ENCODE measurements around the gene C10orf95. TPM values are rescaled to one million over a fixed set of nuclear protein-coding genes. Genes with fewer than 3 reads are reported as not detected.

Gene C10orf95
- polyA plus RNA-seq, 2 of the 4 experiments (the other 2 are of a cell fraction), result 0.12 to 0.13 TPM

DNA sequence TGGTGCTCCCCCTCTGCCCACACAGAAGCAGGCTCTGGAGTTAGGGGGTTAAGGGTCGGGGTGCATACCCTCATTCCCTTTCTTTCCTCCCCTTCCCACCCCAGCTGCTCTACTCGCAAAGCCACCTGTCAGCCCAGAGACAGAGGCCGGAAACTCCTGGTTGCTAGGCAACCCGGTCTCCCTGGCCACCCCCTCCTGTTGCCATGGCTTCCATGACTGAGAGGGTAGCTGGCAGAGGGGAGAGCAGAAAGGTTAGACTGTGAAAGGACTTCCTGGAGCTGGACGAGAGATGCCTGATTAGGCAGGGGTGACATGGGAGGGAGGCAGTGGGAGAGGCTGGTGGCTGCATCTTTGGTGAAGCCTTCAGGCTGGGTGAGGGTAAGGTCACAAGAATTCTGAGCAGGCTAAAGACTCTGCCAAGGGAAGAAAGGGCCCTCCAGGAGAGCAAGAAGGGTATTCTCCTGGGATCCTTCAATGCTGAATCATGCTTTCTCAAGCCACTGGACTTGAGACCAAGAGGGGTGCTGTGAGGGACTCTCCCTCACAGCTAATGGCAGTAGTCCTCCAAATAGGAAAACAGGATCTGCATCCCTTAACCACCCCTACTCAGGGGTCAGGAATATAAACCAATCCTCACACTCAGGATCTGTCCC lies 38.2 kb downstream of the C10orf95 start:
- POLR2A ChIA-PET, result no interaction called here
- 31% methylated on average over 5 of the region's 5 CpGs for WGBS (ENCODE audit: missing lambda C conversion rate)
- DNase-seq (ENCODE audit: low read depth in 1 of 2, low spot score in 1 of 2), result peak in 1 of 2 experiments; percentile 31

DNA sequence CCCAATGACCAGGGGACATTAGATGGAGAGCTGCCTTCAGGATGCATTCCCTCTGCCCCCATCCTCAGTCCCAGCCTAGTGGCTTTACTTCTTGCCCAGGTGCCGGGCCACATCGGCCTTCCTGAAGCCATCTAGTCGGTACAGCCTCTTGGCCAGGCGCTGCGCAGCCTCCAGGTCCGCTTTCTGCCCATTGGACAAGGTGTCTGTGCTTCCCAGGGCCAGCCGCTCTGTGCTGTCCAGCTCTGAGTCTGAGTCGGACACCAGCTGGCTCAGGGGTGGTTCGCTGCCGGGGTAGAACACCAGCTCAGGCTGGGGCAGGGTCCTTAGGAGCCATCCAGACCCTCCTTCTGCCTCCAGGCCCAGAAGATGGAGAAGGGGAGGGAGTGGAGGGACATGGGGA lies 39.0 kb downstream of the C10orf95 start:
- Histone ChIP-seq H3K4me2 (no peak overlapping the region), H3K27ac (no peak overlapping the region), H3K4me1 (peaks cover 3% of the 10 kb centered on the region; the same call in 1 of the 3 replicates), H3K4me3 (no peak overlapping the region), H3K9me3 (no peaks in the 10 kb centered on the region)
- no peak for DNase-seq (ENCODE audit: low read depth in 1 of 2, low spot score in 1 of 2)
- ChIA-PET CTCF (interaction anchor here (1.0 to 7.7 kb wide), 8 partner anchors 8 to 243 kb away, joined by 3 to 90 read pairs (median 25); partner anchors contain the start of genes FBXL15 and NFKB2), POLR2A (interaction anchor here (1.1 kb wide), 1 partner anchor 14 kb away, joined by 3 read pairs; no protein-coding TSS in a partner anchor)
- no peak for ATAC-seq
- no peak for FAIRE-seq
- 69% methylated on average over 6 of the region's 10 CpGs for WGBS (ENCODE audit: missing lambda C conversion rate)
- TF ChIP-seq CBX8 (IDR thresholded peaks at IDR 0.05) (no peak), FOXS1 (CRISPR knock-in tag; IDR thresholded peaks at IDR 0.05) (no peak), RAD21 (conservative IDR thresholded peaks at IDR 0.05 in 1 of 2, IDR thresholded peaks at IDR 0.05 in 1 of 2) (no peak), MAZ (IDR thresholded peaks at IDR 0.05; ENCODE audit: borderline replicate concordance, low read depth, low read length) (no peak), JUN (IDR thresholded peaks at IDR 0.05) (no peak), SMC3 (IDR thresholded peaks at IDR 0.05) (no peak), CEBPB (IDR thresholded peaks at IDR 0.05) (no peak), MAFK (IDR thresholded peaks at IDR 0.05; ENCODE audit: partially characterized antibody) (no peak)

More for the DNA sequence above, 38.2 kb downstream of the C10orf95 start:
- H3K4me2 ChIP-seq, result no peak overlapping the region
- H3K27ac ChIP-seq, result no peak overlapping the region
- H3K4me1 ChIP-seq, result peaks cover 3% of the 10 kb centered on the region; the same call in 1 of the 3 replicates
- TF ChIP-seq HOXB5 (CRISPR knock-in tag; IDR thresholded peaks at IDR 0.05) (no peak), ZC3H11A (IDR thresholded peaks at IDR 0.05) (no peak), ZSCAN20 (CRISPR knock-in tag; IDR thresholded peaks at IDR 0.05) (no peak)
- TF ChIP-seq, protein P1, sequence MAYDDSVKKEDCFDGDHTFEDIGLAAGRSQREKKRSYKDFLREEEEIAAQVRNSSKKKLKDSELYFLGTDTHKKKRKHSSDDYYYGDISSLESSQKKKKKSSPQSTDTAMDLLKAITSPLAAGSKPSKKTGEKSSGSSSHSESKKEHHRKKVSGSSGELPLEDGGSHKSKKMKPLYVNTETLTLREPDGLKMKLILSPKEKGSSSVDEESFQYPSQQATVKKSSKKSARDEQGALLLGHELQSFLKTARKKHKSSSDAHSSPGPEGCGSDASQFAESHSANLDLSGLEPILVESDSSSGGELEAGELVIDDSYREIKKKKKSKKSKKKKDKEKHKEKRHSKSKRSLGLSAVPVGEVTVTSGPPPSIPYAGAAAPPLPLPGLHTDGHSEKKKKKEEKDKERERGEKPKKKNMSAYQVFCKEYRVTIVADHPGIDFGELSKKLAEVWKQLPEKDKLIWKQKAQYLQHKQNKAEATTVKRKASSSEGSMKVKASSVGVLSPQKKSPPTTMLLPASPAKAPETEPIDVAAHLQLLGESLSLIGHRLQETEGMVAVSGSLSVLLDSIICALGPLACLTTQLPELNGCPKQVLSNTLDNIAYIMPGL (CRISPR knock-in tag; IDR thresholded peaks at IDR 0.05; ENCODE audit: borderline replicate concordance), result no peak
- H3K4me3 ChIP-seq, result no peak overlapping the region
- CTCF ChIA-PET, result interaction anchor here (1.0 to 7.7 kb wide), 7 partner anchors 9 to 185 kb away, joined by 3 to 90 read pairs (median 29); partner anchors contain the start of genes FBXL15 and NFKB2
- H3K9me3 ChIP-seq, result no peaks in the 10 kb centered on the region
- ATAC-seq (no peak), FAIRE-seq (no peak)

DNA sequence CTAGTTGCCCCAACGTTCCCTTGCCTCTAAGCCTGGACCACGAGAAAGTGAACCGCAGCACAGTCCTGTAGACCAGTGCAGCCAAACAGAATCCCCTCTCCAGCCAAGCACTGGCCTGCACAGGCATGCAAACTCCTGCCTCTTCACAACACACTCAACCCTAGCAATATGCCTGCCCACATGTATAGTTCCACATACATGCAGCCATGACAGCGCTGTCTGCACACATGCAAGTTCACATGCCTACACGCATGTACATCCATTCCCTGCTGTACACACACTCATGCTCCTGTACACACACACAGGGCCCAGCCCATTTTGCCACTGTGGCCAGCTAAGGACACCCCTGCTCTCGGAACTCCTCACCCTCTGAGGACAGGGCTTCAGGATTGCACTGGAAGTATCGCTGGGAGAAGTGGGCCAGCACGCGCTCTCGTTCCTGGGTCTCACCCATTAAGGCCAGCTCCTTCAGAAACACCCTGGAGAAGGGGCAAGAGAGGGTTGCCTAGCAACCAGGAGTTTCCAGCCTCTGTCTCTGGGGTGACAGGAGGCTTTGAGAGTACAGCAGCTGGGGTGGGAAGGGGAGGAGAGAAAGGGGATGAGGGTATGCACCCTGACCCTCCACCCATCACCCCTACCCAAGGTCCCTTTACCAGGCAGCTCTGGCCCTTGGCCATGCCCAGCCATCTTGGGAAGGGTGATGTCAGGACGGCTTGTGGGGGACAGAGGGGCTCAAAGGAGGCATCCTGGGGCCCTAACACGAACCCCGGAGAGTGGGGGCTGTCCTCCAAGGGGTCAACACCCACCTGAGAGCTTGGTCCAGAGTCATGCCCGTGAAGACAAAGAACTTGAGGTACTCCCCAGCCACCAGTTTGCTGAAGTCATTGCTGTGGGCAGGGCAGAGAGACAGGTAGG lies 39.7 kb downstream of the C10orf95 start:
- WGBS (ENCODE audit: missing lambda C conversion rate), result 72% methylated on average over 13 of the region's 14 CpGs
- Histone ChIP-seq H3K27ac (no peak overlapping the region), H3K4me2 (no peak overlapping the region), H3K4me1 (peaks cover 3% of the 10 kb centered on the region; the same call in 1 of the 3 replicates), H3K4me3 (no peak overlapping the region), H3K9me3 (no peaks in the 10 kb centered on the region)
- FAIRE-seq (no peak), DNase-seq (ENCODE audit: low read depth in 1 of 2, low spot score in 1 of 2) (no peak), ATAC-seq (no peak)
- no peak for TF ChIP-seq KDM1A (IDR thresholded peaks at IDR 0.05; ENCODE audit: low read depth)
- no peak for TF ChIP-seq ZC3H11A (IDR thresholded peaks at IDR 0.05)
- TF ChIP-seq, protein P1 (CRISPR knock-in tag; IDR thresholded peaks at IDR 0.05; ENCODE audit: borderline replicate concordance), result no peak
- TF ChIP-seq SREBF2 (IDR thresholded peaks at IDR 0.05), result no peak
- TF ChIP-seq, protein P2, sequence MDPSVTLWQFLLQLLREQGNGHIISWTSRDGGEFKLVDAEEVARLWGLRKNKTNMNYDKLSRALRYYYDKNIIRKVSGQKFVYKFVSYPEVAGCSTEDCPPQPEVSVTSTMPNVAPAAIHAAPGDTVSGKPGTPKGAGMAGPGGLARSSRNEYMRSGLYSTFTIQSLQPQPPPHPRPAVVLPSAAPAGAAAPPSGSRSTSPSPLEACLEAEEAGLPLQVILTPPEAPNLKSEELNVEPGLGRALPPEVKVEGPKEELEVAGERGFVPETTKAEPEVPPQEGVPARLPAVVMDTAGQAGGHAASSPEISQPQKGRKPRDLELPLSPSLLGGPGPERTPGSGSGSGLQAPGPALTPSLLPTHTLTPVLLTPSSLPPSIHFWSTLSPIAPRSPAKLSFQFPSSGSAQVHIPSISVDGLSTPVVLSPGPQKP (IDR thresholded peaks at IDR 0.05; ENCODE audit: low read depth, low read length), result no peak
- ChIA-PET CTCF (interaction anchor here (1.0 to 7.7 kb wide), 9 partner anchors 8 to 243 kb away, joined by 3 to 90 read pairs (median 21); partner anchors contain the start of genes FBXL15 and NFKB2), POLR2A (interaction anchor here (1.1 kb wide), 1 partner anchor 14 kb away, joined by 3 read pairs; no protein-coding TSS in a partner anchor)

Data from A549 (cell line).